ENCODE results near the gene CCDC201.

Gene CCDC201

GRCh38 chr7:45892407-45893035 is 19.6 kb upstream of the CCDC201 start:
- DNase-seq = no peak

- no peak for DNase-seq
These were observed 18.9 kb upstream of the CCDC201 start for GRCh38 chr7:45891462-45892402.

GRCh38 chr7:45890902-45891461 is 18.1 kb upstream of the CCDC201 start:
- peak; percentile 2 to 9 for DNase-seq

- DNase-seq = no peak
These were observed 17.4 kb upstream of the CCDC201 start for GRCh38 chr7:45890125-45890901.

- DNase-seq = no peak
These were observed 16.6 kb upstream of the CCDC201 start for GRCh38 chr7:45889367-45890067.

- no peak for DNase-seq
These were observed 16.1 kb upstream of the CCDC201 start for GRCh38 chr7:45888993-45889366.

- DNase-seq = no peak
These were observed 15.5 kb upstream of the CCDC201 start, which contains the start of gene IGFBP1 for GRCh38 chr7:45888185-45888992. TSS of gene IGFBP1 (plus strand) at chr7:45888488. CDS start at chr7:45888653, 165 bp downstream.

- DNase-seq = no peak
These were observed 14.2 kb upstream of the CCDC201 start for GRCh38 chr7:45886931-45887667.

GRCh38 chr7:45885264-45885882 is 12.5 kb upstream of the CCDC201 start:
- DNase-seq = no peak

GRCh38 chr7:45884136-45884535 is 11.3 kb upstream of the CCDC201 start:
- no peak for DNase-seq

GRCh38 chr7:45882465-45882810 is 9.6 kb upstream of the CCDC201 start:
- no peak for DNase-seq

GRCh38 chr7:45881759-45882464 is 9.0 kb upstream of the CCDC201 start:
- no peak for DNase-seq

- no peak for DNase-seq
These were observed 8.4 kb upstream of the CCDC201 start for GRCh38 chr7:45881280-45881758.

GRCh38 chr7:45880433-45880860 is 7.6 kb upstream of the CCDC201 start:
- DNase-seq = no peak

GRCh38 chr7:45878457-45879144 is 5.7 kb upstream of the CCDC201 start:
- DNase-seq = no peak

GRCh38 chr7:45876519-45876918 is 3.6 kb upstream of the CCDC201 start:
- DNase-seq = no peak

GRCh38 chr7:45874408-45875131 is 1.7 kb upstream of the CCDC201 start:
- DNase-seq = no peak

- DNase-seq = no peak
These were observed 473 bp upstream of the CCDC201 start for GRCh38 chr7:45873355-45873754.
